Measurements from ENCODE around the gene EEF2K.
"Not testable (repeated sequence)": the region's sequence is repeated elsewhere in the genome, so short reads cannot be mapped to it uniquely, and the experiment has no call there.

EEF2K gene

GRCh38 chr16:22206013-22206841, at the start of gene EEF2K:
Gene EEF2K, plus strand, starts transcription at chr16:22206278. Its CDS starts 19,452 bp downstream, at chr16:22225730.
- FAIRE-seq, result no peak

GRCh38 chr16:22161401-22161800, 44.7 kb upstream of the EEF2K start:
- FAIRE-seq, result no peak

GRCh38 chr16:22161999-22162655, 44.0 kb upstream of the EEF2K start, which contains the start of gene SDR42E2:
Gene SDR42E2, plus strand, starts transcription at chr16:22162506. Its CDS starts 3,077 bp downstream, at chr16:22165583.
- FAIRE-seq, result no peak

GRCh38 chr16:22162656-22163009, 43.4 kb upstream of the EEF2K start:
- FAIRE-seq, result no peak

- no peak for FAIRE-seq
These were observed 42.3 kb upstream of the EEF2K start for GRCh38 chr16:22163806-22164205.

GRCh38 chr16:22164482-22164881, 41.6 kb upstream of the EEF2K start:
- FAIRE-seq, result no peak

GRCh38 chr16:22165508-22166285, 40.4 kb upstream of the EEF2K start:
- FAIRE-seq, result no peak

- no peak for FAIRE-seq
These were observed 34.1 kb upstream of the EEF2K start for GRCh38 chr16:22171953-22172352.

- FAIRE-seq, result not testable (repeated sequence)
These were observed 33.4 kb upstream of the EEF2K start for GRCh38 chr16:22172642-22173041.

- no peak for FAIRE-seq
These were observed 31.4 kb upstream of the EEF2K start for GRCh38 chr16:22174642-22175041.

GRCh38 chr16:22177968-22178930, 27.8 kb upstream of the EEF2K start:
- FAIRE-seq, result no peak

- FAIRE-seq, result no peak
These were observed 24.7 kb upstream of the EEF2K start for GRCh38 chr16:22181426-22181825.

GRCh38 chr16:22181843-22182242, 24.2 kb upstream of the EEF2K start:
- no peak for FAIRE-seq

GRCh38 chr16:22183335-22183734, 22.7 kb upstream of the EEF2K start:
- no peak for FAIRE-seq

- no peak for FAIRE-seq
These were observed 22.0 kb upstream of the EEF2K start for GRCh38 chr16:22183901-22184614.

- FAIRE-seq, result no peak
These were observed 21.5 kb upstream of the EEF2K start for GRCh38 chr16:22184615-22184968.

- FAIRE-seq, result no peak
These were observed 19.6 kb upstream of the EEF2K start for GRCh38 chr16:22186517-22186916.

- FAIRE-seq, result no peak
These were observed 17.8 kb upstream of the EEF2K start for GRCh38 chr16:22188267-22188594.

- peak; percentile 18 for FAIRE-seq
These were observed 17.3 kb upstream of the EEF2K start for GRCh38 chr16:22188595-22189442.

- FAIRE-seq, result no peak
These were observed 16.5 kb upstream of the EEF2K start for GRCh38 chr16:22189473-22190080.

Measured in endometrium (tissue), 2 donors.